Bronchial epithelial cell (primary cell): ENCODE results near the gene GJC2. TPM values are rescaled to one million over a fixed set of nuclear protein-coding genes. Genes with fewer than 3 reads are reported as not detected.

Experiments
- DNase-seq: peaks from one replicate; pipeline ENCODE4 v3.0.0-alpha.2; 2010; ENCODE audit warnings: low read depth
- FAIRE-seq: peaks from 2 replicates; lab custom pipeline; 2011; peaks lifted over from hg19 to GRCh38; lab: Jason Lieb, UNC
- H3K27me3 ChIP-seq: 2 replicates; pipeline ENCODE4 v1.5.1; 2011; ENCODE audit warnings: low read length; ENCODE audit not compliant: control insufficient read depth, insufficient read depth
- H3K36me3 ChIP-seq: 2 replicates; pipeline ENCODE4 v1.5.1; 2011; ENCODE audit warnings: low read length; ENCODE audit not compliant: control insufficient read depth, insufficient read depth
- H3K4me3 ChIP-seq: 2 replicates; pipeline ENCODE4 v1.5.1; 2011; ENCODE audit warnings: mild to moderate bottlenecking, low read depth, low read length, control low read depth
- total RNA-seq: library from RNA; depleted of rRNA; stranded (reverse); fragments of >200 nt; gene quantifications from 2 replicates; pipeline ENCODE4 v1.2.1, GENCODE V29; 2014
- TF ChIP-seq, protein P1 (sequence below): IDR thresholded peaks from 2 replicates; pipeline ENCODE4 v1.5.1; 2011; ENCODE audit warnings: mild to moderate bottlenecking, moderate library complexity, low read length, control low read depth, inconsistent platforms; ENCODE audit not compliant: insufficient read depth, severe bottlenecking

The GJC2 gene
- total RNA-seq: 2.9 and 5.5 TPM in 2 replicates

DNA sequence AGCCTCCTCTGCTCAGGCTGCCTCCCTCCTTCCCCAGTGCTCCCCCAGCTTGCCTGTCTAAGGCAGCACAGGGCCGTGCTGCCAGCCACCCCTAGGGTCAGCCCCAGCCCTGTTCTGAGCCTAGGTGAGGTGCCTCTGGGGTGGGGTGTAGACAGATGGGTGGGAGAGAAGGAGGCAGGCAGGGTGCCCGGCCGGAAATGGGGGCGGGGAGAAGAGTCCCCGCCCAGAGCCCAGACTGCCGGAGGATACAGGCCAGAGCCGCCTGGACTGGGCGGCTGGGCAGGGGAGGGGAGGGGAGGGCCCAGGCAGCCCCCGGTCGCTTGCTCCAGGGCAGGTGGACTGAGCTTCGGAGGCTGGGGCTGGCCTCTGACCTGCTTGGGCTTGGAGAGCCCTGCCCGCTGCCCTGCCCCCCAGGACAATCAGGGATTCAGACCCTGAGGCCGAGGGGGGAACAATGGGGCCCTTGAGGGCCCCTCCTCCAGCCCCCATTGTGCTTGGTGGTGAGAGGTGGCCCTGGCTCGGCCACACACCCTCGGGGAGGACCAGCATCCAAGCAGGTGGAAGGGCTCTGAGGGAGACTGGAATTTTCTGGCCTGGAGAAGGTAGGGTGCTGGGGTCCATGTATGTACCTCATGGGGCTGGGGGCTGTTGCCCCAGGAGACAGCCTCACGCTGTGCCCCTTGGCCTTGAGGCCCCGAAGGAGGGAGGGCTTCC, at the start of gene GJC2:
Gene GJC2 (plus strand): TSS at position 525 of the 714 bp plus-strand sequence. CDS start 7,829 bp downstream, outside the sequence.
- FAIRE-seq (no peak), DNase-seq (peak; percentile 33)
- Histone ChIP-seq H3K27me3 (no peaks in the 10 kb centered on the region), H3K36me3 (peaks cover 17% of the 10 kb centered on the region), H3K4me3 (no peak within 1 kb of the TSS)
- TF ChIP-seq, protein P1, sequence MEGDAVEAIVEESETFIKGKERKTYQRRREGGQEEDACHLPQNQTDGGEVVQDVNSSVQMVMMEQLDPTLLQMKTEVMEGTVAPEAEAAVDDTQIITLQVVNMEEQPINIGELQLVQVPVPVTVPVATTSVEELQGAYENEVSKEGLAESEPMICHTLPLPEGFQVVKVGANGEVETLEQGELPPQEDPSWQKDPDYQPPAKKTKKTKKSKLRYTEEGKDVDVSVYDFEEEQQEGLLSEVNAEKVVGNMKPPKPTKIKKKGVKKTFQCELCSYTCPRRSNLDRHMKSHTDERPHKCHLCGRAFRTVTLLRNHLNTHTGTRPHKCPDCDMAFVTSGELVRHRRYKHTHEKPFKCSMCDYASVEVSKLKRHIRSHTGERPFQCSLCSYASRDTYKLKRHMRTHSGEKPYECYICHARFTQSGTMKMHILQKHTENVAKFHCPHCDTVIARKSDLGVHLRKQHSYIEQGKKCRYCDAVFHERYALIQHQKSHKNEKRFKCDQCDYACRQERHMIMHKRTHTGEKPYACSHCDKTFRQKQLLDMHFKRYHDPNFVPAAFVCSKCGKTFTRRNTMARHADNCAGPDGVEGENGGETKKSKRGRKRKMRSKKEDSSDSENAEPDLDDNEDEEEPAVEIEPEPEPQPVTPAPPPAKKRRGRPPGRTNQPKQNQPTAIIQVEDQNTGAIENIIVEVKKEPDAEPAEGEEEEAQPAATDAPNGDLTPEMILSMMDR: no peak

GRCh38 chr1:228100822-228101613, 48.7 kb upstream of the GJC2 start:
- Histone ChIP-seq H3K4me3 (no peak overlapping the region), H3K27me3 (no peaks in the 10 kb centered on the region), H3K36me3 (peaks cover 18% of the 10 kb centered on the region)
- DNase-seq (no peak), FAIRE-seq (no peak)
- TF ChIP-seq, protein P1: no peak

DNA sequence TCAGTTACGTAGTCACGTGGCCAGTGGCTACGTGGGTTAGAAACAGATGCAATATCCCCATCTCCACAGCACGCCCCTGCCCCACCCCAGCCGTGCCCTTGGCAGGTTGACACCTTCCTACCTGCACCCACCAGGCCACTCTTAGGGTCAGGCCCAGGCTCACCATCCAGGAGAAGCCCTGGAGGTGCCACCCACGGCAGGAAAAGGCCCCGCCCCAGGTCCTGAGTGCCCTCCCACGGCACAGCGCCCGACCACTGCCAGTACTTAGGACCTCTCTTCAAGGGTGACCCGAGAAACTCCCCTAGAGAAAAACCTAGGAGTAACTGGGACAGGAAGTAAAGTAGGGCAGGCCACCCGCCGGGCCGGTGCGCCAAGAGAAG, 48.1 kb upstream of the GJC2 start:
- Histone ChIP-seq H3K4me3 (peak overlapping the region; percentile 90), H3K27me3 (no peaks in the 10 kb centered on the region), H3K36me3 (peaks cover 17% of the 10 kb centered on the region)
- DNase-seq (no peak), FAIRE-seq (no peak)
- TF ChIP-seq, protein P1: no peak

DNA sequence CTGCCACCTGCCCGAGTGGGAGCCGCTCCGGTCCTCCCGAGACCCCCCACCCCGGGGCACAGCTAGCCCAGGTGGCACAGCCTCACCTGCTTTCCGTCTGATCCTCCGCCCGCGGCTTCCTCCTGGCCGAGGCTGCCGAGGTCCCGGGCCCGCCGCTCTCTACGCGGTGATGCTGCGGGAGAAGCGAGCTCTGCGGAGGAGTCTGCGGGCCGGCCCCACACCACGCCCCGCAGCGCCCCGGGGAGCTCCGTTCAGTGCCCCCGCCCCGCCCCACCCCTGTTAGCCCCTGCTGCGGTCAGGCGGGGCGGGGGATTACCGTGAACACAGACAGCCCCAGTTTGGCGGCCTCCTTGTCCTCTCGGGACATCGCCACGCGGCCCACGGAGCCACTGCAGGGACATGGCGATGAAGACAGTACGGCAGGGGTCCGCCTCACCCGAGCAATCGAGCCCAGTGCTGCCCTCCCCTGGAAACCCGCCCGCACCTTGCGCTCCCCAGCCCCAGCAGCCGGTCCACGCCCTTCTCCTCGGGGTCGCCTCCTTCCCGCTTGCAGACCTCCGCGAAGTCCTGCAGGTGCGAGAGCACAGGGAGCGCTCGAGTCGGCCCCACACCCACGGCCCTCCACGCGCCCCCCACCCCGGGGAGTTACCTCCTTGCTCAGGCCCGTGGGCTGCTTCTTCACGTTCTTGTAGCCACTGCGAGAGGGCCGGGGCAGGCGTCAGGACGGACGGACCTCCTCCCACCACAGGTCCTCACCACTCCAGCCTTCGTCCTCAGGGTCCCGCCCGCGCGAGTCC, 47.5 kb upstream of the GJC2 start:
- no peak for DNase-seq
- no peak for FAIRE-seq

GRCh38 chr1:228102791-228103620, 46.7 kb upstream of the GJC2 start, which contains the start of gene C1orf35:
Gene C1orf35, minus strand, starts transcription at chr1:228103325. Its CDS starts 98 bp downstream, at chr1:228103227.
- FAIRE-seq (no peak), DNase-seq (peak; percentile 80)
- Histone ChIP-seq H3K4me3 (peak within 1 kb of the TSS; percentile 90), H3K27me3 (no peaks in the 10 kb centered on the region), H3K36me3 (peaks cover 13% of the 10 kb centered on the region)
- TF ChIP-seq, protein P1: no peak

More for the DNA sequence above, 47.5 kb upstream of the GJC2 start:
- peak overlapping the region; percentile 90 for H3K4me3 ChIP-seq
- H3K36me3 ChIP-seq: peaks cover 14% of the 10 kb centered on the region
- no peaks in the 10 kb centered on the region for H3K27me3 ChIP-seq
- TF ChIP-seq, protein P1: peak; percentile 45
